Gastroesophageal sphincter (tissue), 3 donors: ENCODE measurements around the gene ANG.

ENCODE experiments used
- CTCF ChIP-seq, 4 experiments: fragments of 200-600 bp in 2 of 4; fragments of 450-650 bp in 2 of 4; sonication (generic) in 1 of 4; IDR thresholded peaks; one replicate each; pipeline ENCODE4 v1.5.1; 2017 to 2019; ENCODE audit warnings: antibody characterized with exemption in 4 of 4, mild to moderate bottlenecking in 2 of 4, moderate library complexity in 2 of 4
- POLR2A ChIP-seq, 2 donors: fragments of 450-650 bp; IDR thresholded peaks; one replicate each; pipeline ENCODE4 v1.6.1; 2017; ENCODE audit warnings: antibody characterized with exemption in 2 of 2, mild to moderate bottlenecking in 2 of 2, moderate library complexity in 1 of 2
- POLR2AphosphoS5 ChIP-seq: sonication (generic); formaldehyde crosslinking; IDR thresholded peaks from one replicate; pipeline ENCODE4 v1.6.1; 2017; ENCODE audit warnings: antibody characterized with exemption

DNA sequence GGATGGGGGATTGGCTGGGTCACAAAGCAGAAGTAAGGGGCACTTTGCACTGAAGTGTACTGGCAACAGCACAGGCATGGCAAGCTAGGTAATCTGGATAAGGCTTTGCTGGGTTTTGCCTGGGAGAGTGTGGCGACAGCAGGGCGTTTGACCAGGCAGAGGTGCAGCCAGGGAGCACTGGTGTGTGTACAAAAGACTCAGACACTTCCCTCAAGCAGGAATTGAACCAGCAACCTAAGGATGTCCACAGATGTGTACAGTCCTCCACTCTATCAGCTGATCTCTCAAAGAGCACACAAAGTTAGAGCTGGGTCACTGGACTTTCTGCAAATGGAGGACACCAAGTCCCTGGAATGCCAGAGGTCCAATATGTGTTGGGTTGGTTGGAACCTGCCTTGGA lies 19.6 kb upstream of the ANG start:
- TF ChIP-seq CTCF (IDR thresholded peaks at IDR 0.05) = no peak
- no peak for TF ChIP-seq POLR2AphosphoS5
- TF ChIP-seq POLR2A (IDR thresholded peaks at IDR 0.05) = no peak
